Natural killer cell (primary cell): ENCODE results near the gene MED26. TPM values are rescaled to one million over a fixed set of nuclear protein-coding genes. Genes with fewer than 3 reads are reported as not detected.
A peak's percentile ranks its signal among the peaks of the same experiment; 100 is the strongest.

Experiments used
- ATAC-seq, 3 donors: fragments of 150-1000 bp in 2 of 3; fragments of 200-7000 bp in 1 of 3; cut with Tn5 transposase; 1 replicate in 1 of 3; 2 replicates in 2 of 3; pipeline ENCODE4 v1.10.0; 2021; ENCODE audit warnings: mild to moderate bottlenecking in 2 of 3, moderate library complexity in 2 of 3
- DNase-seq, 2 donors: peaks; one replicate each; pipeline versions ENCODE4 v3.0.0 to v3.0.0-alpha.2; 2013 to 2021; ENCODE audit warnings: mixed read lengths in 1 of 2
- H3K27ac ChIP-seq: one replicate; pipeline ENCODE4 v1.5.1; 2013; ENCODE audit warnings: mild to moderate bottlenecking, low read length
- H3K27me3 ChIP-seq: one replicate; pipeline ENCODE4 v1.6.1; 2013; ENCODE audit warnings: low read length; ENCODE audit not compliant: control insufficient read depth, insufficient read depth
- H3K36me3 ChIP-seq: one replicate; pipeline ENCODE4 v1.6.1; 2013; ENCODE audit warnings: low read length; ENCODE audit not compliant: control insufficient read depth, insufficient read depth
- H3K4me1 ChIP-seq: one replicate; pipeline ENCODE4 v1.6.1; 2013; ENCODE audit warnings: low read length; ENCODE audit not compliant: control insufficient read depth, insufficient read depth
- H3K4me3 ChIP-seq: one replicate; pipeline ENCODE4 v1.5.1; 2013; ENCODE audit warnings: low read length
- H3K9me3 ChIP-seq: one replicate; pipeline ENCODE4 v1.6.1; 2013; ENCODE audit warnings: low read length; ENCODE audit not compliant: control insufficient read depth, insufficient read depth
- H3K27ac Mint-ChIP-seq, 2 donors: one replicate each; pipeline ENCODE4 v1.8.0; 2022; ENCODE audit warnings: mild to moderate bottlenecking in 2 of 2, mixed read lengths in 2 of 2, moderate library complexity in 1 of 2
- H3K27me3 Mint-ChIP-seq, 2 donors: one replicate each; pipeline ENCODE4 v1.8.0; 2022; ENCODE audit warnings: low read depth in 2 of 2, mixed read lengths in 2 of 2
- H3K36me3 Mint-ChIP-seq: one replicate; pipeline ENCODE4 v1.8.0; 2022; ENCODE audit warnings: mixed read lengths
- H3K4me1 Mint-ChIP-seq, 2 donors: one replicate each; pipeline ENCODE4 v1.8.0; 2022; ENCODE audit warnings: mixed read lengths in 2 of 2
- H3K4me3 Mint-ChIP-seq: one replicate; pipeline ENCODE4 v1.8.0; 2022; ENCODE audit warnings: mild to moderate bottlenecking, moderate library complexity, mixed read lengths
- H3K9me3 Mint-ChIP-seq, 2 donors: one replicate each; pipeline ENCODE4 v1.8.0; 2022; ENCODE audit warnings: mixed read lengths in 2 of 2
- WGBS: methylation state at CpG from one replicate; pipeline ENCODE4 v1.1.7; 2013; ENCODE audit warnings: missing lambda C conversion rate; ENCODE audit not compliant: insufficient coverage; 5-methylcytosine and 5-hydroxymethylcytosine counted together
- intact Hi-C: fragments of 100-400 bp; cut with micrococcal nuclease; formaldehyde crosslinking; loops from one replicate; pipeline ENCODE4 v1.14.2; 2022
- total RNA-seq, 4 donors: library from RNA; stranded (reverse); fragments of 120-200 nt in 1 of 4; gene quantifications; one replicate each; pipeline versions ENCODE4 v1.2.3 to v1.2.4, GENCODE V29; 2013 to 2022
- TF ChIP-seq, protein P1 (sequence below): fragments of 200-600 bp; IDR thresholded peaks from one replicate; pipeline ENCODE4 v1.8.0; 2022; ENCODE audit warnings: antibody characterized with exemption

The MED26 gene
- total RNA-seq, 3 donors from 2014 or later (not counting 1 experiment from before 2014, with no cell fraction given) = 34.7 to 47.5 (median 47.3) TPM

DNA sequence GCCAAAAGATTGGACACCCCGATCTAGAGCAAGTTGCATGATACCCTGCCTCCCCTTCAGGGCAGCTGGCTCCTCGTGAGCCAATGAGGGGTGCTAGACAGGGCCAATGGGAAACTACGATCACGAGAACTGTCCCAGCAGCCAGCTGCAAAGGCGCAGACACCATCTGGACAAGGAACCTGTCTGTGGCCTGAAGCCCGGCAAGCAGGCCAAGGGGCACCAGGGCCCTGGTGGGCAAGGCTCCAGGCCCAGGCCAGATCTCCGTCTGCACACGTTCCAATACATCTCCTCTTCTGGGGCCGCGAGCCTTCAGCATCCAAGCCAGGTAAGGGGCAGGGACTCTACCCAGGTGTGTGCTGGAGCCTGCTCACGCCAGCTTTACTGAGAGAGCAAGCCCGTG lies 20.2 kb downstream of the MED26 start:
- TF ChIP-seq, protein P1, sequence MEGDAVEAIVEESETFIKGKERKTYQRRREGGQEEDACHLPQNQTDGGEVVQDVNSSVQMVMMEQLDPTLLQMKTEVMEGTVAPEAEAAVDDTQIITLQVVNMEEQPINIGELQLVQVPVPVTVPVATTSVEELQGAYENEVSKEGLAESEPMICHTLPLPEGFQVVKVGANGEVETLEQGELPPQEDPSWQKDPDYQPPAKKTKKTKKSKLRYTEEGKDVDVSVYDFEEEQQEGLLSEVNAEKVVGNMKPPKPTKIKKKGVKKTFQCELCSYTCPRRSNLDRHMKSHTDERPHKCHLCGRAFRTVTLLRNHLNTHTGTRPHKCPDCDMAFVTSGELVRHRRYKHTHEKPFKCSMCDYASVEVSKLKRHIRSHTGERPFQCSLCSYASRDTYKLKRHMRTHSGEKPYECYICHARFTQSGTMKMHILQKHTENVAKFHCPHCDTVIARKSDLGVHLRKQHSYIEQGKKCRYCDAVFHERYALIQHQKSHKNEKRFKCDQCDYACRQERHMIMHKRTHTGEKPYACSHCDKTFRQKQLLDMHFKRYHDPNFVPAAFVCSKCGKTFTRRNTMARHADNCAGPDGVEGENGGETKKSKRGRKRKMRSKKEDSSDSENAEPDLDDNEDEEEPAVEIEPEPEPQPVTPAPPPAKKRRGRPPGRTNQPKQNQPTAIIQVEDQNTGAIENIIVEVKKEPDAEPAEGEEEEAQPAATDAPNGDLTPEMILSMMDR = no peak
- Mint-ChIP-seq H3K27me3 (no peaks in the 10 kb centered on the region), H3K27ac (peak overlapping the region in 1 of 2 donors; percentile 41), H3K36me3 (no peaks in the 10 kb centered on the region), H3K4me3 (no peak overlapping the region), H3K4me1 (peaks cover 45 to 53% of the 10 kb centered on the region in 2 donors), H3K9me3 (no peaks in the 10 kb centered on the region)
- Histone ChIP-seq H3K4me3 (no peak overlapping the region), H3K36me3 (no peaks in the 10 kb centered on the region), H3K4me1 (peaks cover 17% of the 10 kb centered on the region), H3K27ac (no peak overlapping the region), H3K9me3 (no peaks in the 10 kb centered on the region), H3K27me3 (no peaks in the 10 kb centered on the region)
- intact Hi-C loops = no loop called here
- DNase-seq (no peak), ATAC-seq (peak in 1 of 3 donors; percentile 5)
- WGBS = 92% methylated on average over 12 of the region's 12 CpGs

DNA sequence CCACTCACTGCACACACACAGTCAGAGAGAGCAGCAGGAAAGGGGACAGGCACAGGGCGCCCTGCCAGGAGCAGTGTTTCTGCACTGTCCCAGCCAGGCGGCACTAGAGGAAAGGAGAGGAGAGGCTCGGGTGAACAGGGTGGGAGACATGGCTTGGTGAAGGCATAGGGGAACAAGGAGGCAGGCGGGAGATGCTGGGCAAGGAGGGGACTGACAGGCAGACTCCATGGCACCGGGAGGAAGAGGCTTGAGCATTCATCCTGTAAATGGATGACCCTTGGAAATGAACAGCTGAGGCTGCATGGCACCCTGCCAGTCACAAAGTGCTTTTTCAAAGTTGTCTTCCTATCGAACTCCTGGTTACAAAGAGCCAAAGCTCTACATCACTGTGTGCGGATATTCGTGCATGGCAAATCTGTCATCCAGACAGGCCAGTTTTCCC lies 22.4 kb downstream of the MED26 start:
- Mint-ChIP-seq H3K36me3 (no peaks in the 10 kb centered on the region), H3K4me3 (no peak overlapping the region), H3K27ac (peak overlapping the region; percentile 21 to 30), H3K9me3 (no peaks in the 10 kb centered on the region), H3K4me1 (peaks cover 42% of the 10 kb centered on the region in 2 donors), H3K27me3 (no peaks in the 10 kb centered on the region)
- DNase-seq (no peak), ATAC-seq (no peak)
- TF ChIP-seq, protein P1 = no peak
- H3K27me3 ChIP-seq = no peaks in the 10 kb centered on the region
- intact Hi-C loops = no loop called here
- no peak overlapping the region for H3K4me3 ChIP-seq
- H3K27ac ChIP-seq = no peak overlapping the region
- 96% methylated on average over 8 of the region's 8 CpGs for WGBS
- no peaks in the 10 kb centered on the region for H3K36me3 ChIP-seq
- no peaks in the 10 kb centered on the region for H3K9me3 ChIP-seq
- peaks cover 13% of the 10 kb centered on the region for H3K4me1 ChIP-seq

DNA sequence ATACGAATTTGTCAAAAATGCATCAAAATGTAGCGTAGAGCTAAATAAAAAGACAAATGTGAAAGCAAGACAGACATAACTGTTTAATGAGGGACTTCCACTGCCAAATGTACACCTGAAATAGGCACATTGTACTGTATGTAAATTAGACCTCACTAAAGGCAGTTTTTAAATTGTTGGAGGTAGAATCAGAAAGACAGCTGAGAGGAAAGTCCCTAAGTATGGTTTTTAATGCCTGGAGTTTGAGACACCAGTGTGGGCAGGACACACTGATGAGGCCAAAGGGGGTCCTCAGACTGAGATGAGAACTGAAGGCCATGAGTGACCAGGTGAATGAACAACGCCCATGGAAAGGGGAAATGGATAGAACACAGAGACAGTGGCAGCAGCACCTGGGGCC lies 22.9 kb downstream of the MED26 start:
- H3K36me3 Mint-ChIP-seq = no peaks in the 10 kb centered on the region
- H3K36me3 ChIP-seq = no peaks in the 10 kb centered on the region
- no peaks in the 10 kb centered on the region for H3K9me3 Mint-ChIP-seq
- H3K27ac ChIP-seq = no peak overlapping the region
- TF ChIP-seq, protein P1 = no peak
- 84% methylated on average over 3 of the region's 3 CpGs for WGBS
- no peaks in the 10 kb centered on the region for H3K27me3 ChIP-seq
- peaks cover 12% of the 10 kb centered on the region for H3K4me1 ChIP-seq
- intact Hi-C loops = no loop called here
- H3K4me3 Mint-ChIP-seq = no peak overlapping the region
- H3K27ac Mint-ChIP-seq = peak overlapping the region; percentile 21 to 30
- DNase-seq (no peak), ATAC-seq (no peak)
- H3K4me3 ChIP-seq = no peak overlapping the region
- H3K27me3 Mint-ChIP-seq = no peaks in the 10 kb centered on the region
- no peaks in the 10 kb centered on the region for H3K9me3 ChIP-seq
- peaks cover 40 to 44% of the 10 kb centered on the region in 2 donors for H3K4me1 Mint-ChIP-seq

DNA sequence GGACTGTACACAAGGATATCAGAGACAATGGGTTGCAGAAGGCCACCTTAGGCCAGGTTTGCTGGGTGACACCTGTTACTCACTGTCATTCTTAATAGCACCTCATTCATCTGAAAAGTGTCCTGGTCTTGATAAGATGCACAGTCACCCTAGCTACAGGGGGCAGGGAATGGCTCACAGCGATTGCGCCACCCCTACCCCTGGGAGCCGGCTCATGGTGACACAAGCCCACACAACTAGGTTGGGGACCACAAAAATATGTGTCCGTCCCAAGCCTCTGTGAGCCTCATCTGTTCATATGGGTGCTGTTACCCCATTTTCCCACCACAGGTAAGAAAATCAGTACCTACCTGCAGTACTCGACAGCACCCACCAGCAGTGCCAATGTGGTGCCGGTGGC lies 23.4 kb downstream of the MED26 start:
- DNase-seq = no peak
- intact Hi-C loops = no loop called here
- Mint-ChIP-seq H3K4me1 (peaks cover 38 to 46% of the 10 kb centered on the region in 2 donors), H3K4me3 (no peak overlapping the region), H3K36me3 (no peaks in the 10 kb centered on the region), H3K9me3 (no peaks in the 10 kb centered on the region), H3K27ac (no peak overlapping the region), H3K27me3 (no peaks in the 10 kb centered on the region)
- peaks cover 13% of the 10 kb centered on the region for H3K4me1 ChIP-seq
- ATAC-seq = no peak
- H3K36me3 ChIP-seq = no peaks in the 10 kb centered on the region
- H3K4me3 ChIP-seq = no peak overlapping the region
- TF ChIP-seq, protein P1 = no peak
- H3K27ac ChIP-seq = no peak overlapping the region
- H3K27me3 ChIP-seq = no peaks in the 10 kb centered on the region
- WGBS = 98% methylated on average over 4 of the region's 6 CpGs
- no peaks in the 10 kb centered on the region for H3K9me3 ChIP-seq
